Measurements from ENCODE around the gene DUOX1. TPM values are rescaled to one million over a fixed set of nuclear protein-coding genes. Genes with fewer than 3 reads are reported as not detected.

The DUOX1 gene
- total and polyA plus RNA-seq, 9 of the 15 experiments (the other 6 are each of a cell fraction or from before 2014, with no cell fraction given), result 0.01 to 0.22 (median 0.01) TPM; not detected in 6

DNA sequence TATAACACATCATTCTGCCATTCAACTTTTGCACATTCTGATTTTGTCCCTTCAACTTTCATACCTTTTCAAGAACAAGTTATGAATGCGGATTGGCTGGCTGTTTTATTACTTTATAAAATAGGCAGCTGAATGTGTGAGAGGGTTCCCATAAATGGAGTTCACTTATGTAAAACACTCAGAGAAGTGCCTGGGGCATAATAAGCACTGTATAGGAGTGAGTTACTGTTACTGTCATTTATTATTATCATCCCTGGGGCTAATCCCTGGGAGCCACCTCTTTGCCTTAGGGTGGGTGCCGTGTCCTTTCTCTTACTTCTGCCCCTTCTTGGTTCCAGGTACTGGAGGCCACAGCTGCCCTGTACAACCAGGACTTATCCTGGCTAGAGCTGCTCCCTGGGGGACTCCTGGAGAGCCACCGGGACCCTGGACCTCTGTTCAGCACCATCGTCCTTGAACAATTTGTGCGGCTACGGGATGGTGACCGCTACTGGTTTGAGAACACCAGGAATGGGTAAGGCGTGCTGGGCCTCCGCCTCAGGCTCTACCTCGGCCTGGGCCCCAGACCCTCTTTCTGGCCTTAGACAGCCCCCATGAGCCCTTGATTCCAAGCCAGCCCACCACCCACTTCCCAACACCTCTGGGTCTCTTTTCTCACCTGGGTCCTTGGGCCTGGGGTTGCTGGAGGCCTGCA is 10.9 kb downstream of the DUOX1 start:
- peaks cover 0 to 8% of the 10 kb centered on the region in 2 experiments; a peak in 2 of 5 replicates for H3K4me1 ChIP-seq (replicated peaks in 1 of 2; ENCODE audit: control insufficient read depth in 2 of 2, insufficient read depth in 2 of 2, low read length in 2 of 2)
- peaks cover 14 to 31% of the 10 kb centered on the region in 2 experiments; a peak in 4 of 5 replicates for H3K27me3 ChIP-seq (ENCODE audit: control insufficient read depth in 2 of 2, insufficient read depth in 2 of 2, low read length in 2 of 2)
- H2AFZ ChIP-seq (ENCODE audit: low read depth, low read length), result no peak overlapping the region
- H3K4me3 ChIP-seq, result no peak overlapping the region
- H4K20me1 ChIP-seq (replicated peaks; ENCODE audit: control insufficient read depth, insufficient read depth, low read length), result 0 out of 2 replicates have a peak, but pooled peaks cover 3% of the 10 kb centered on the region
- no peak overlapping the region for H3K9ac ChIP-seq (ENCODE audit: insufficient read depth in 1 of 2, low read depth in 2 of 2, low read length in 2 of 2)
- TF ChIP-seq KLF10 (CRISPR knock-in tag; IDR thresholded peaks at IDR 0.05), result no peak
- H3K27ac ChIP-seq (ENCODE audit: extremely low read depth, low read depth, low read length), result no peak overlapping the region
- POLR2A ChIA-PET, result interaction anchor here (0.6 kb wide), 1 partner anchor 663 kb away, joined by 3 read pairs; no protein-coding TSS in a partner anchor
- in situ Hi-C loops (cut with MboI) (no loop called here), intact Hi-C loops (cut with micrococcal nuclease) (no loop called here)
- BruUV-seq (replicated peaks), result no TSS peak
- H3K4me2 ChIP-seq (ENCODE audit: insufficient read depth, low read length), result no peak overlapping the region
- H3K36me3 ChIP-seq (ENCODE audit: control insufficient read depth, insufficient read depth, low read length), result no peaks in the 10 kb centered on the region
- no peaks in the 10 kb centered on the region for H3K79me2 ChIP-seq (ENCODE audit: control insufficient read depth, insufficient read depth, low read length)
- H3K9me3 ChIP-seq (replicated peaks; ENCODE audit: control insufficient read depth, insufficient read depth, low read depth, low read length), result no peaks in the 10 kb centered on the region
- DNase-seq (ENCODE audit: extremely low read depth in 1 of 4, low spot score in 3 of 4) (no peak), ATAC-seq (no peak), FAIRE-seq (no peak)
- no peaks in the 10 kb centered on the region for H3K9me1 ChIP-seq (ENCODE audit: control insufficient read depth, insufficient read depth, low read length)
- 51% methylated on average over 10 of the region's 10 CpGs for WGBS (ENCODE audit: insufficient coverage, low coverage, missing lambda C conversion rate)
- CTCF ChIA-PET (ENCODE audit: low intra/inter-chr PET ratio), result no interaction called here

DNA sequence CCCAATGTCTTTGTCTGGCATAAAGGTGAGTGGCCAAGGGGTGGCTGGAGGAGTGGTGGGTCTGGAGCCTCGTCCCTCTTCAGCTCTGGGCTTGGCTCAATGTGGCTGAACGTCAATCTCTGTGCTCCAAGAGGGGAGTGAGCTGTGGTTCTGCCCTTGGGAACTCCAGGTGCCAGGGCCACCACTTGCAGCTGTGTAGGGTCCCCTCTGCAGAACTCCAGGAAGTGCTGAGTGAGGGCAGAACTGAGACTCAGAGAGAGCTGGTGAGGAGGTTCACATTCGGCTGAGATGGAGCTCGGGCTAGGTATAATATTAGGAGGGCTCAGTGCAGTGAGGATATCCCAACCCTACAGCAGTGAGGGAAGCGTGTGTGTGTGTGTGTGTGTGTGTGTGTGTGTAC is 11.6 kb downstream of the DUOX1 start:
- FAIRE-seq, result no peak
- 6% methylated on average over 5 of the region's 5 CpGs for WGBS (ENCODE audit: insufficient coverage, low coverage, missing lambda C conversion rate)
- intact Hi-C loops (cut with micrococcal nuclease), result no loop called here
- no peak for TF ChIP-seq PTRF (tag; IDR thresholded peaks at IDR 0.05)
- TF ChIP-seq SPI1 (IDR thresholded peaks at IDR 0.05; ENCODE audit: borderline replicate concordance, low read depth, low read length), result no peak
- no peak for TF ChIP-seq MYNN (IDR thresholded peaks at IDR 0.05)
- TF ChIP-seq MYNN (CRISPR knock-in tag; IDR thresholded peaks at IDR 0.05), result no peak
- TF ChIP-seq TEAD2 (tag; IDR thresholded peaks at IDR 0.05), result no peak
- TF ChIP-seq, protein P1, sequence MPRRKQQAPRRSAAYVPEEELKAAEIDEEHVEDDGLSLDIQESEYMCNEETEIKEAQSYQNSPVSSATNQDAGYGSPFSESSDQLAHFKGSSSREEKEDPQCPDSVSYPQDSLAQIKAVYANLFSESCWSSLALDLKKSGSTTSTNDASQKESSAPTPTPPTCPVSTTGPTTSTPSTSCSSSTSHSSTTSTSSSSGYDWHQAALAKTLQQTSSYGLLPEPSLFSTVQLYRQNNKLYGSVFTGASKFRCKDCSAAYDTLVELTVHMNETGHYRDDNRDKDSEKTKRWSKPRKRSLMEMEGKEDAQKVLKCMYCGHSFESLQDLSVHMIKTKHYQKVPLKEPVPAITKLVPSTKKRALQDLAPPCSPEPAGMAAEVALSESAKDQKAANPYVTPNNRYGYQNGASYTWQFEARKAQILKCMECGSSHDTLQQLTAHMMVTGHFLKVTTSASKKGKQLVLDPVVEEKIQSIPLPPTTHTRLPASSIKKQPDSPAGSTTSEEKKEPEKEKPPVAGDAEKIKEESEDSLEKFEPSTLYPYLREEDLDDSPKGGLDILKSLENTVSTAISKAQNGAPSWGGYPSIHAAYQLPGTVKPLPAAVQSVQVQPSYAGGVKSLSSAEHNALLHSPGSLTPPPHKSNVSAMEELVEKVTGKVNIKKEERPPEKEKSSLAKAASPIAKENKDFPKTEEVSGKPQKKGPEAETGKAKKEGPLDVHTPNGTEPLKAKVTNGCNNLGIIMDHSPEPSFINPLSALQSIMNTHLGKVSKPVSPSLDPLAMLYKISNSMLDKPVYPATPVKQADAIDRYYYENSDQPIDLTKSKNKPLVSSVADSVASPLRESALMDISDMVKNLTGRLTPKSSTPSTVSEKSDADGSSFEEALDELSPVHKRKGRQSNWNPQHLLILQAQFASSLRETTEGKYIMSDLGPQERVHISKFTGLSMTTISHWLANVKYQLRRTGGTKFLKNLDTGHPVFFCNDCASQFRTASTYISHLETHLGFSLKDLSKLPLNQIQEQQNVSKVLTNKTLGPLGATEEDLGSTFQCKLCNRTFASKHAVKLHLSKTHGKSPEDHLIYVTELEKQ (CRISPR knock-in tag; IDR thresholded peaks at IDR 0.05), result no peak
- TF ChIP-seq TSC22D4 (tag; IDR thresholded peaks at IDR 0.05), result no peak
- TF ChIP-seq, protein P2, sequence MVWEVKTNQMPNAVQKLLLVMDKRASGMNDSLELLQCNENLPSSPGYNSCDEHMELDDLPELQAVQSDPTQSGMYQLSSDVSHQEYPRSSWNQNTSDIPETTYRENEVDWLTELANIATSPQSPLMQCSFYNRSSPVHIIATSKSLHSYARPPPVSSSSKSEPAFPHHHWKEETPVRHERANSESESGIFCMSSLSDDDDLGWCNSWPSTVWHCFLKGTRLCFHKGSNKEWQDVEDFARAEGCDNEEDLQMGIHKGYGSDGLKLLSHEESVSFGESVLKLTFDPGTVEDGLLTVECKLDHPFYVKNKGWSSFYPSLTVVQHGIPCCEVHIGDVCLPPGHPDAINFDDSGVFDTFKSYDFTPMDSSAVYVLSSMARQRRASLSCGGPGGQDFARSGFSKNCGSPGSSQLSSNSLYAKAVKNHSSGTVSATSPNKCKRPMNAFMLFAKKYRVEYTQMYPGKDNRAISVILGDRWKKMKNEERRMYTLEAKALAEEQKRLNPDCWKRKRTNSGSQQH (CRISPR knock-in tag; IDR thresholded peaks at IDR 0.05), result no peak
- TF ChIP-seq FOXK2 (conservative IDR thresholded peaks at IDR 0.05 in 1 of 2, IDR thresholded peaks at IDR 0.05 in 1 of 2; ENCODE audit: low read depth in 2 of 2), result no peak
- TF ChIP-seq FOXA1 (IDR thresholded peaks at IDR 0.05; ENCODE audit: borderline replicate concordance), result no peak

More for the DNA sequence above, 11.6 kb downstream of the DUOX1 start:
- Histone ChIP-seq H3K4me1 (replicated peaks in 1 of 2; ENCODE audit: control insufficient read depth in 2 of 2, insufficient read depth in 2 of 2, low read length in 2 of 2) (peaks cover 0 to 8% of the 10 kb centered on the region in 2 experiments; a peak in 2 of 5 replicates), H3K4me2 (ENCODE audit: insufficient read depth, low read length) (no peak overlapping the region), H3K9me1 (ENCODE audit: control insufficient read depth, insufficient read depth, low read length) (no peaks in the 10 kb centered on the region), H3K4me3 (no peak overlapping the region), H3K9me3 (replicated peaks; ENCODE audit: control insufficient read depth, insufficient read depth, low read depth, low read length) (no peaks in the 10 kb centered on the region), H3K79me2 (ENCODE audit: control insufficient read depth, insufficient read depth, low read length) (no peaks in the 10 kb centered on the region), H3K9ac (ENCODE audit: insufficient read depth in 1 of 2, low read depth in 2 of 2, low read length in 2 of 2) (no peak overlapping the region), H3K36me3 (ENCODE audit: control insufficient read depth, insufficient read depth, low read length) (no peaks in the 10 kb centered on the region), H4K20me1 (replicated peaks; ENCODE audit: control insufficient read depth, insufficient read depth, low read length) (0 out of 2 replicates have a peak, but pooled peaks cover 3% of the 10 kb centered on the region), H3K27ac (ENCODE audit: extremely low read depth, low read depth, low read length) (no peak overlapping the region), H3K27me3 (ENCODE audit: control insufficient read depth in 2 of 2, insufficient read depth in 2 of 2, low read length in 2 of 2) (peaks cover 14 to 34% of the 10 kb centered on the region in 2 experiments), H2AFZ (ENCODE audit: low read depth, low read length) (no peak overlapping the region)
- DNase-seq (ENCODE audit: extremely low read depth in 1 of 4, low spot score in 3 of 4), result no peak
- ChIA-PET CTCF (ENCODE audit: low intra/inter-chr PET ratio) (no interaction called here), POLR2A (interaction anchor here (0.6 kb wide), 1 partner anchor 60 kb away, joined by 3 read pairs; no protein-coding TSS in a partner anchor)
- no TSS peak for BruUV-seq (replicated peaks)
- in situ Hi-C loops (cut with MboI), result no loop called here
- no peak for ATAC-seq
